Nephron (organoid): ENCODE results near the gene WHRN.

Experiments
- H3K27ac Mint-ChIP-seq, 3 experiments: 2 replicates each; pipeline ENCODE4 v1.8.0; 2020; ENCODE audit warnings: mixed read lengths in 3 of 3, mild to moderate bottlenecking in 2 of 3, moderate library complexity in 1 of 3
- H3K27me3 Mint-ChIP-seq: 2 replicates; pipeline ENCODE4 v1.8.0; 2021; ENCODE audit warnings: low read depth, mild to moderate bottlenecking, moderate library complexity, mixed read lengths
- H3K36me3 Mint-ChIP-seq: 2 replicates; pipeline ENCODE4 v1.8.0; 2020; ENCODE audit warnings: low read depth, mixed read lengths
- H3K4me1 Mint-ChIP-seq: 2 replicates; pipeline ENCODE4 v1.8.0; 2020; ENCODE audit warnings: mixed read lengths
- H3K4me3 Mint-ChIP-seq, 3 experiments: 2 replicates each; pipeline ENCODE4 v1.8.0; 2020; ENCODE audit warnings: mild to moderate bottlenecking in 3 of 3, mixed read lengths in 3 of 3, moderate library complexity in 2 of 3
- H3K9me3 Mint-ChIP-seq: 2 replicates; pipeline ENCODE4 v1.8.0; 2020; ENCODE audit warnings: mixed read lengths
- TF ChIP-seq, protein P1 (sequence below), 3 experiments: fragments of 200-600 bp; sonication (generic); IDR thresholded peaks; one replicate each; pipeline ENCODE4 v1.5.0; 2021; ENCODE audit warnings: antibody characterized with exemption in 3 of 3; ENCODE audit not compliant: unreplicated experiment in 3 of 3

The WHRN gene

DNA sequence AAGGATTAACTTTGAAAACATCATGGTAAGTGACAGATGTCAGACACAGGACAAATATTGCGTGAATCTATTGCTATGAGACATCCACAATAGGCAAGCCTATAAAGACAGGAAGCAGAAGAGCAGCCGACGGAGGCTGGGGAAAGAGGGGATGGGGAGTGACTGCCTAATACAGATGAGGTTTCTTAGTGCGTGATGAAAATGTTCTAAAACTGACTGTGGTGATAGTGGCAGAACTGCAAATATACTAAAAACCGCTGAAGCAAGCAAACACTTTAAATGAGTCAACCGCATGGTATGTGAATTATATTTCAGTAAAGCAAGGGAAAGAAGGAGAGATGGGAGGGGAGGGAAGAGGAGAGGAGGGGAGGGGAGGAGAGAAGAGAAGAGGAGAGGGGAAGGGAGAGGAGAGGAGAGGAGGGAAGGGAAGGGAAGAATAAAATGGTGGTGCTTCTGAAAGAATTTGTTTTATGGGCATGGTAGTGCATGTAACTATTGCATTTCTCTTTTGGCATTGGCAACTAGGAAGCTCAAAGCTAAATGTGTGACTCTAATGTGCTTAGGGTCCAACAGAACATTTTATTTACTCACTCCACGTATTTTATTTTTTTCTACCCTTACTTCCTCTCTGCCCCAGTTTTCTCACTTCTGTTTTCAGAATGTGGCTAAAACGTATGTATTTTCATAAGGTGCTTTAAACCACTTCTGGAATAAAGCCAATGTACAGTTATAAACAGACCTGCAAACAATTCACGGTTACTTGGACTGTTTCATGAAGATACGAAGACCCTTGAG lies 138.7 kb downstream of the WHRN start:
- peak overlapping the region in 1 of 3 experiments; percentile 12 for H3K27ac Mint-ChIP-seq
- TF ChIP-seq, protein P1, sequence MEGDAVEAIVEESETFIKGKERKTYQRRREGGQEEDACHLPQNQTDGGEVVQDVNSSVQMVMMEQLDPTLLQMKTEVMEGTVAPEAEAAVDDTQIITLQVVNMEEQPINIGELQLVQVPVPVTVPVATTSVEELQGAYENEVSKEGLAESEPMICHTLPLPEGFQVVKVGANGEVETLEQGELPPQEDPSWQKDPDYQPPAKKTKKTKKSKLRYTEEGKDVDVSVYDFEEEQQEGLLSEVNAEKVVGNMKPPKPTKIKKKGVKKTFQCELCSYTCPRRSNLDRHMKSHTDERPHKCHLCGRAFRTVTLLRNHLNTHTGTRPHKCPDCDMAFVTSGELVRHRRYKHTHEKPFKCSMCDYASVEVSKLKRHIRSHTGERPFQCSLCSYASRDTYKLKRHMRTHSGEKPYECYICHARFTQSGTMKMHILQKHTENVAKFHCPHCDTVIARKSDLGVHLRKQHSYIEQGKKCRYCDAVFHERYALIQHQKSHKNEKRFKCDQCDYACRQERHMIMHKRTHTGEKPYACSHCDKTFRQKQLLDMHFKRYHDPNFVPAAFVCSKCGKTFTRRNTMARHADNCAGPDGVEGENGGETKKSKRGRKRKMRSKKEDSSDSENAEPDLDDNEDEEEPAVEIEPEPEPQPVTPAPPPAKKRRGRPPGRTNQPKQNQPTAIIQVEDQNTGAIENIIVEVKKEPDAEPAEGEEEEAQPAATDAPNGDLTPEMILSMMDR (IDR thresholded peaks at IDR 0.05; ENCODE audit: unreplicated experiment in 3 of 3) = no peak
- H3K4me1 Mint-ChIP-seq = no peaks in the 10 kb centered on the region
- H3K36me3 Mint-ChIP-seq = peaks cover 41% of the 10 kb centered on the region
- no peaks in the 10 kb centered on the region for H3K27me3 Mint-ChIP-seq
- no peaks in the 10 kb centered on the region for H3K9me3 Mint-ChIP-seq
- H3K4me3 Mint-ChIP-seq = no peak overlapping the region

DNA sequence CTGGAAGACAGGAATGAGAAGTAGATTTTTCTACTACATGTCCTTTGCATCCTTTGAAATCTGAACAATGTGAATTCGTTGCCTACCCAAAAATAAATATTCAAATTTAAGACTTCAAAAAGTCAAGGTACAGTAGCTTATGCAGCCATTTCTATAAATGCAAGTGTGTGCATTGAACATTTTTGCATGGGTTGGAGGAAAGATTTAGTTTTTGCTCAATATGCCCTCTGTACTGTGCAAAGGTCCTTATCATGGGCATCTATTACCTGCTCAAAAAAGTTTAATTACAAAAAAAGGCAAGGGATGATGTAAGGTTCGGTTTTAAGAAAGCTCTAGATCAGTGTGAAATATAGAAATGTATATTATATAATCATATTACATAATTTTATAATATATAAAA lies 140.1 kb downstream of the WHRN start:
- H3K27ac Mint-ChIP-seq = no peak overlapping the region
- H3K27me3 Mint-ChIP-seq = no peaks in the 10 kb centered on the region
- H3K4me3 Mint-ChIP-seq = no peak overlapping the region
- H3K4me1 Mint-ChIP-seq = no peaks in the 10 kb centered on the region
- peaks cover 54% of the 10 kb centered on the region for H3K36me3 Mint-ChIP-seq
- TF ChIP-seq, protein P1 (IDR thresholded peaks at IDR 0.05; ENCODE audit: unreplicated experiment in 3 of 3) = no peak
- no peaks in the 10 kb centered on the region for H3K9me3 Mint-ChIP-seq

DNA sequence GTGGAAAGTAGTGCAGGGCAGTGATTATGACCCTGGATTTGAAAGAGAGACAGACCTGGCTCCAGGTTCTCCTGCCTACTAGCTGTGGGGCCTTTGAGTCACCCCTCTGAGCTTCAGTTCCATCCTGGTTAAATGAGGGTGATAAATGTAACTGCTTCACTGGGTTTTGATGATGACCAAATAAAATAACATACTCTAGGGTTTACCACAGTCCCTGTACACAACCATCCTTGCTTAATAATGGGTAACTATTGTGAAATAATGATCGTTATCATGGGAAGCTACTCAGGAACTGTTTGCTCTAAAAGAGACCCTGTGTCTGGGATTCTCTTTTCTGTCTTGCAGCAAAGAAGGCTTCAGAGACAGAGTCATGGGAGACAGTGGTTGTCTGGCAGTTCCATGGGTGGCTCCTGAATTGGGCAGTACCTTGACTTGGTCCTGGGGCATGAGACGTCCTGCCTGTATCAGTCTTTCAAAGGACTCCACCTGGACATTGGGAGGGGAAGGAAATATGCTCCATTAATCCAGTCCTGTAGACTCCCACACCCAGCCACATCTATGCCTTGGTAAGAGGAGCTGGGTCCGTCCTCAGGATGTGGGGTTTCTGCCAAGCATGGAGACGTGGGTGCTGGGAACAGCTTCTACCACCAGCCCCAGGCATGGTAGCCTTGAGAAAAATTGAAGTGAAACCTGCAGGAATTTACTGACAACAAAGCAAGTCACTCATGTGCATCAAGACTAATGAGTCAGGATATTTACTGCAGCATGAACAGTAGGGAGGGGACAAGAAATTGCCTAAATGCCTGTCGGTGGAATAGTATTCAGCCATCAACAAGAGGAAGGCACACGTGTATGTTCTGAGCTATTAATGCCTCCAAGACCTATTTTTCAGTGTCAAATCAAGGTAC lies 140.9 kb downstream of the WHRN start:
- TF ChIP-seq, protein P1 (IDR thresholded peaks at IDR 0.05; ENCODE audit: unreplicated experiment in 3 of 3) = no peak
- no peaks in the 10 kb centered on the region for H3K27me3 Mint-ChIP-seq

DNA sequence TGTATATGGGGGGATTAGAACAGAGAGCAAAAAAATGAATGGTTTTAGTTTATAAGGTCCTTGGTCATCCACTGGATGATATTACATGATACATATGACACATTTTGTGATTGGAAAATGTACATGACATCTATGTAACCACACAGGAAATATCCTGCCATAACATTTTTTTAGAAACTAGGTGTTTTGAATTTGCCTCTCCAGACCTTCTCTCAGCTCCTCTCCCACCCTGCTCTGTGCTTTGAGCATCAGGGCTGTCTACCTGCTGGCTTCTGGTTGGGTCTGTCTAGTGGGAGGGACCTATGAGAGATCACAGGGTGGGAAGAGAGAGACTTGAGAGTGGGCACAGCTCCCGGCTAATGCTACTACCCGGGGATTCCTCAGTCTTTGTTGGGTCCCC lies 141.8 kb downstream of the WHRN start:
- Mint-ChIP-seq H3K36me3 (peaks cover 60% of the 10 kb centered on the region), H3K9me3 (no peaks in the 10 kb centered on the region), H3K27me3 (no peaks in the 10 kb centered on the region), H3K27ac (no peak overlapping the region), H3K4me1 (no peaks in the 10 kb centered on the region), H3K4me3 (no peak overlapping the region)
- TF ChIP-seq, protein P1 (IDR thresholded peaks at IDR 0.05; ENCODE audit: unreplicated experiment in 3 of 3) = no peak

More for the DNA sequence above, 140.9 kb downstream of the WHRN start:
- H3K27ac Mint-ChIP-seq = no peak overlapping the region
- H3K4me3 Mint-ChIP-seq = no peak overlapping the region
- H3K9me3 Mint-ChIP-seq = no peaks in the 10 kb centered on the region
- peaks cover 56% of the 10 kb centered on the region for H3K36me3 Mint-ChIP-seq
- no peaks in the 10 kb centered on the region for H3K4me1 Mint-ChIP-seq

DNA sequence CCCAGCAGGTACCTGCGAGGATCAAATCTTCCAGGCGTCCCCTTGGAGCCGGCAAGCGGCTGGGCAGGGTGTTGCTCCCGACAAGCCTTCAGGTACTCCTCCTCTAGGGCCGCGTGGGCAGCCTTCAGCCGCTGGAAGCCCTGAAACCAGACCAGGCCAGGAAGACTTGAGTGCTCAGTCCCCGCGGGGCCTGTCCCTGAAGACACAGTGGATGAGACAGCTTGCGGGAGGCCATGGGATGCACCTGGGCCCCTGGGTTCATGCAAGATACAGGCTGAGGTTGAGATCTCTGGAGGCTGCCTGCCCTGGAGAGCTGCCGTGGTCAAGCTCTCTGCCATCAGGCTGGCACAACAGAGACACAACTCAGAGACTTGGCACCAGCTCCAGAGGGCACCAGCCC lies 142.9 kb downstream of the WHRN start:
- TF ChIP-seq, protein P1 (IDR thresholded peaks at IDR 0.05; ENCODE audit: unreplicated experiment in 3 of 3) = no peak
- Mint-ChIP-seq H3K9me3 (no peaks in the 10 kb centered on the region), H3K36me3 (peaks cover 63% of the 10 kb centered on the region), H3K4me3 (no peak overlapping the region), H3K4me1 (no peaks in the 10 kb centered on the region), H3K27me3 (no peaks in the 10 kb centered on the region), H3K27ac (no peak overlapping the region)
